ENCODE data around the gene IGFLR1. TPM values are rescaled to one million over a fixed set of nuclear protein-coding genes. Genes with fewer than 3 reads are reported as not detected.

Gene IGFLR1
- total and polyA plus RNA-seq, 2 experiments from 2014 or later, result 2.6 to 5.5 TPM

GRCh38 chr19:35755550-35756376 is 13.5 kb upstream of the IGFLR1 start:
- Histone ChIP-seq H3K27ac (peak overlapping the region; percentile 86), H3K36me3 (no peaks in the 10 kb centered on the region), H3K9me3 (ENCODE audit: low read depth) (no peaks in the 10 kb centered on the region), H3K4me1 (ENCODE audit: low read depth) (peaks cover 18% of the 10 kb centered on the region), H3K27me3 (no peaks in the 10 kb centered on the region), H3K4me3 (no peak overlapping the region)
- DNase-seq (ENCODE audit: low read depth in 1 of 2, low spot score in 1 of 2), result peak in 1 of 2 donors; percentile 92
- TF ChIP-seq, protein P1, sequence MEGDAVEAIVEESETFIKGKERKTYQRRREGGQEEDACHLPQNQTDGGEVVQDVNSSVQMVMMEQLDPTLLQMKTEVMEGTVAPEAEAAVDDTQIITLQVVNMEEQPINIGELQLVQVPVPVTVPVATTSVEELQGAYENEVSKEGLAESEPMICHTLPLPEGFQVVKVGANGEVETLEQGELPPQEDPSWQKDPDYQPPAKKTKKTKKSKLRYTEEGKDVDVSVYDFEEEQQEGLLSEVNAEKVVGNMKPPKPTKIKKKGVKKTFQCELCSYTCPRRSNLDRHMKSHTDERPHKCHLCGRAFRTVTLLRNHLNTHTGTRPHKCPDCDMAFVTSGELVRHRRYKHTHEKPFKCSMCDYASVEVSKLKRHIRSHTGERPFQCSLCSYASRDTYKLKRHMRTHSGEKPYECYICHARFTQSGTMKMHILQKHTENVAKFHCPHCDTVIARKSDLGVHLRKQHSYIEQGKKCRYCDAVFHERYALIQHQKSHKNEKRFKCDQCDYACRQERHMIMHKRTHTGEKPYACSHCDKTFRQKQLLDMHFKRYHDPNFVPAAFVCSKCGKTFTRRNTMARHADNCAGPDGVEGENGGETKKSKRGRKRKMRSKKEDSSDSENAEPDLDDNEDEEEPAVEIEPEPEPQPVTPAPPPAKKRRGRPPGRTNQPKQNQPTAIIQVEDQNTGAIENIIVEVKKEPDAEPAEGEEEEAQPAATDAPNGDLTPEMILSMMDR (IDR thresholded peaks at IDR 0.05; ENCODE audit: low read depth, low read length), result no peak

GRCh38 chr19:35755131-35755549 is 12.9 kb upstream of the IGFLR1 start:
- no peaks in the 10 kb centered on the region for H3K36me3 ChIP-seq
- H3K27me3 ChIP-seq, result no peaks in the 10 kb centered on the region
- no peaks in the 10 kb centered on the region for H3K9me3 ChIP-seq (ENCODE audit: low read depth)
- TF ChIP-seq, protein P1 (IDR thresholded peaks at IDR 0.05; ENCODE audit: low read depth, low read length), result no peak
- H3K4me1 ChIP-seq (ENCODE audit: low read depth), result peaks cover 18% of the 10 kb centered on the region
- H3K27ac ChIP-seq, result no peak overlapping the region
- H3K4me3 ChIP-seq, result no peak overlapping the region
- DNase-seq (ENCODE audit: low read depth in 1 of 2, low spot score in 1 of 2), result no peak

DNA sequence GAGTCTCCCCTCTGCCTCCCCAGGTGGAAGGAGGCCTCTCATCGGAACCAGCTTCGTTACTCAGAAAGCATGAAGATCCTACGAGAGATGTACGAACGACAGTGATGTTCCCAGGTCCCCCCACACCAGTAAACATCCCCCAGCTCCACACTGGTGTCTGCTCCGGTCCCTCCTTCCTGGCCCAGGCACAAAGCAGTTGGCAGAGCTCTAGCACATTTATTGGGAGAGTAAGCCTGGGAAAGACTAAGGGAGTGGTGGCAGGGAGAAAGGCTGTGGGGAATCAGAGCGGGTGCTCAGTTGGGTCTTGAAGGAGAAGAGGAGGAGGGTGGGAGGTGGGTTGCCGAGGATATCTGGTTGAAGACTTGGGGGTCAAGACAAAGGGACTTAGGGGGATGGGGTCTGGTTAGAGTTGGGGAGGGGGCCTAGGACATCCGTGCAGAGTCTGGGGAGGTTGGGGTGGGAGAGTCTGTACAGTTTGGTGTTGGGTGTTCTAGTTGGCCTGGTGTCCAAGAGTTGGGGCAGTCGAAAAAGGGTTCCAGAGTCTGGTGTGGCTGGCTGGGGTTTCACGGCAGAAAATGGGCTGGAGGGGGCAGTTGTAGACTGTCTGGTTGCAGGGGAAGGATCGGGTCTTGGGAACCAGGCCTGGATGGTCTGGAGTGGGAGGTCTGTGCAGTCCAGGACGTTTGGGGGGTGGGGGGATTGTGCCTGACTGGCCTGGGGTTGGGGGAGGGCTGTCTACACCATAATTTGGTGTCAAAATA is 12.3 kb upstream of the IGFLR1 start:
- DNase-seq (ENCODE audit: low read depth in 1 of 2, low spot score in 1 of 2), result no peak
- H3K4me1 ChIP-seq (ENCODE audit: low read depth), result peaks cover 18% of the 10 kb centered on the region
- no peaks in the 10 kb centered on the region for H3K9me3 ChIP-seq (ENCODE audit: low read depth)
- TF ChIP-seq, protein P1 (IDR thresholded peaks at IDR 0.05; ENCODE audit: low read depth, low read length), result no peak
- no peaks in the 10 kb centered on the region for H3K27me3 ChIP-seq
- no peak overlapping the region for H3K4me3 ChIP-seq
- no peaks in the 10 kb centered on the region for H3K36me3 ChIP-seq
- H3K27ac ChIP-seq, result no peak overlapping the region

- TF ChIP-seq, protein P1 (IDR thresholded peaks at IDR 0.05; ENCODE audit: low read depth, low read length), result no peak
- no peak overlapping the region for H3K27ac ChIP-seq
Measured at GRCh38 chr19:35753634-35754369, 11.6 kb upstream of the IGFLR1 start.

DNA sequence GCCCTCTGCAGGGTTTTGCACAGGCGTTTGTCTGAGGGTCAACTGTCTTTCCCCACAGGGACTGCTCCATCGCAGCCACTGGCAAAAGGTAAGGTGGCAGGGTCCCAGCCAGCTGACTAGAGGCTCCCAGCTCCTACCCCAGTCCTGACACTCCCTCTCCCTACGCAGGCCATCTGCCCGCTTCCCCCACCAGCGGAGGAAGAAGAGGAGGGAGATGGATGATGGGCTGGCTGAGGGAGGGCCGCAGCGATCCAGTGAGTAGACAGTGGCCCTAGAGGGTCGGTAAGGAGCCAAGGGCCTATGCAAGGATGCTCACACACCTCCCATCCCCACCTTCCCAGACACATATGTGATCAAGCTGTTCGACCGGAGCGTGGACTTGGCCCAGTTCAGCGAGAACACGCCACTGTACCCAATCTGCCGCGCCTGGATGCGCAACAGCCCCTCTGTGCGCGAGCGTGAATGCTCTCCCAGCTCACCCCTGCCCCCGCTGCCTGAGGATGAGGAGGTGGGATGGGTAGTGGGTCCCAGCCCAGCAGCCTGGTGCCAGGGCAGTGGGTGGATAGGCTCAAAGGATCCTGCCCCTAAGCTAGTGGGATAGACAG is 10.6 kb upstream of the IGFLR1 start:
- H3K9me3 ChIP-seq (ENCODE audit: low read depth), result no peaks in the 10 kb centered on the region
- H3K4me3 ChIP-seq, result no peak overlapping the region
- no peaks in the 10 kb centered on the region for H3K36me3 ChIP-seq
- H3K4me1 ChIP-seq (ENCODE audit: low read depth), result peaks cover 14% of the 10 kb centered on the region
- TF ChIP-seq, protein P1 (IDR thresholded peaks at IDR 0.05; ENCODE audit: low read depth, low read length), result no peak
- H3K27ac ChIP-seq, result no peak overlapping the region
- H3K27me3 ChIP-seq, result no peaks in the 10 kb centered on the region
- no peak for DNase-seq (ENCODE audit: low read depth in 1 of 2, low spot score in 1 of 2)

More at GRCh38 chr19:35753634-35754369, 11.6 kb upstream of the IGFLR1 start:
- Histone ChIP-seq H3K4me3 (no peak overlapping the region), H3K9me3 (ENCODE audit: low read depth) (no peaks in the 10 kb centered on the region), H3K4me1 (ENCODE audit: low read depth) (peaks cover 16% of the 10 kb centered on the region), H3K27me3 (no peaks in the 10 kb centered on the region), H3K36me3 (no peaks in the 10 kb centered on the region)
- DNase-seq (ENCODE audit: low read depth in 1 of 2, low spot score in 1 of 2), result no peak

All from cardiac muscle cell (in vitro differentiated cells and primary cell).